ENCODE data around the gene CFAP119. TPM values are rescaled to one million over a fixed set of nuclear protein-coding genes. Genes with fewer than 3 reads are reported as not detected.

CFAP119 gene
- total and polyA plus RNA-seq, 2 of the 8 experiments (the other 6 are each of a cell fraction or from before 2014, with no cell fraction given), result 5.6 to 6.0 TPM

- TF ChIP-seq CHD7 (IDR thresholded peaks at IDR 0.05; ENCODE audit: insufficient replicate concordance, low read length), result no peak
Observed at GRCh38 chr16:30780549-30780948, 18.7 kb upstream of the CFAP119 start (continued).

All from H1 (cell line).